AG04449 (cell line): Measurements from ENCODE around the gene CHD2.
A peak's percentile ranks its signal among the peaks of the same experiment; 100 is the strongest.

Source experiments
- CTCF ChIA-PET: fragments of 350-600 bp; formaldehyde crosslinking; extraction: SDS; loops from one replicate; lab custom pipeline; 2021; ENCODE audit warnings: antibody characterized with exemption; lab: Yijun Ruan, JAX
- POLR2A ChIA-PET: fragments of 400-600, 350-600 bp; formaldehyde crosslinking; extraction: SDS; loops from one replicate; lab custom pipeline; 2020; ENCODE audit warnings: antibody characterized with exemption, inconsistent platforms; lab: Yijun Ruan, JAX
- DNase-seq: peaks from one replicate; pipeline ENCODE4 v3.0.0-alpha.2; 2010; ENCODE audit warnings: low read depth, low spot score
- H3K4me3 ChIP-seq: 2 replicates; pipeline ENCODE4 v1.5.1; 2011; ENCODE audit warnings: low read depth, mild to moderate bottlenecking, control low read depth, low read length
- CTCF ChIP-seq: IDR thresholded peaks from one replicate; pipeline ENCODE4 v1.5.1; 2011; ENCODE audit warnings: mild to moderate bottlenecking, moderate library complexity, low read length, control low read depth, inconsistent platforms; ENCODE audit not compliant: insufficient read depth; ENCODE audit errors: missing control alignments

CHD2 gene

GRCh38 chr15:93024716-93025624, 124.8 kb downstream of the CHD2 start:
- ChIA-PET POLR2A (interaction anchor here (0.6 kb wide), 1 partner anchor 236 kb away, joined by 3 read pairs; no protein-coding TSS in a partner anchor), CTCF (interaction anchor here (1.0 to 14.8 kb wide), 5 partner anchors 7 to 1095 kb away, joined by 3 to 184 read pairs (median 4); no protein-coding TSS in a partner anchor)
- no peak for DNase-seq
- no peak overlapping the region for H3K4me3 ChIP-seq
- no peak for TF ChIP-seq CTCF

DNA sequence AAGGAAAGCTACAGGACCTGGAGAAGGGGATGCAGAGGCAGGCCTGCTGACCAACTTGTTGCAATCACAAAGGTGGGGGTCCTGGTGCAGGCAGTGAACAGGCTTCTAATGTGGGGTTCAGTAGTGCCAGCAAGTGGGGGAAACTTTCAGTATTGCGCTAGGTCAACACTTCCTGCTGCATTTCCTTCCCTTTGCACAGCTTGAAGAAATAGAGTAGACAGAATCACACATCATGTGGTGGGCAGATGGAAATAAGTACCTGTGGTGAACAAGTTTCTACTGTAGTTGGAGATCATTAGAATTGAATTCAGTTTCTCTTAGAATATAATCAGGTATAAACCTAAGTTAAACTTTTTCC, 125.5 kb downstream of the CHD2 start:
- no peak for DNase-seq
- ChIA-PET CTCF (interaction anchor here (1.0 to 14.8 kb wide), 4 partner anchors 8 to 1094 kb away, joined by 3 to 184 read pairs (median 6); no protein-coding TSS in a partner anchor), POLR2A (interaction anchor here (0.6 kb wide), 1 partner anchor 236 kb away, joined by 3 read pairs; no protein-coding TSS in a partner anchor)
- no peak for TF ChIP-seq CTCF
- H3K4me3 ChIP-seq, result no peak overlapping the region

GRCh38 chr15:93026380-93026817, 126.3 kb downstream of the CHD2 start:
- TF ChIP-seq CTCF, result no peak
- H3K4me3 ChIP-seq, result no peak overlapping the region
- ChIA-PET CTCF (interaction anchor here (1.0 to 14.8 kb wide), 4 partner anchors 9 to 1093 kb away, joined by 3 to 184 read pairs (median 6); no protein-coding TSS in a partner anchor), POLR2A (no interaction called here)
- DNase-seq, result no peak

DNA sequence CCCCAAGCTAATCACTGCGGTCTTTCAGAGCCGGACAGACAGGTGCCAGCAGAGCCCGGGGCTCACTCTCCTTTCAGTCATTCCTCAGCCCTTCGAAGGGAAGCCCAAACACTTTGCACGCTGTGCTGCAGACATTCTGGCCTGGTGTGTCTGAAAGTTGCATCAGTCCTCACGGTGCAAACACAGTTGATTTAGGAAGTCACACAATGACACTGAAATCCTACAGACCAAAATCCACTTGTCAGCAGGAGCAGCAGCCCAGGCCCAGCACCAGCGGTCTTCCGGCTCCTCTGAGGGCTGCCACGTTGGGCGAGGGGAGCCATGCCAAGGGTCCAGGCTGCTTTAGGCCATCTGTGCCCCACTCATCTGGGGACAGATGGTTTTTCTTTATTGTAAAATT, 127.3 kb downstream of the CHD2 start:
- DNase-seq, result no peak
- H3K4me3 ChIP-seq, result no peak overlapping the region
- POLR2A ChIA-PET, result no interaction called here

DNA sequence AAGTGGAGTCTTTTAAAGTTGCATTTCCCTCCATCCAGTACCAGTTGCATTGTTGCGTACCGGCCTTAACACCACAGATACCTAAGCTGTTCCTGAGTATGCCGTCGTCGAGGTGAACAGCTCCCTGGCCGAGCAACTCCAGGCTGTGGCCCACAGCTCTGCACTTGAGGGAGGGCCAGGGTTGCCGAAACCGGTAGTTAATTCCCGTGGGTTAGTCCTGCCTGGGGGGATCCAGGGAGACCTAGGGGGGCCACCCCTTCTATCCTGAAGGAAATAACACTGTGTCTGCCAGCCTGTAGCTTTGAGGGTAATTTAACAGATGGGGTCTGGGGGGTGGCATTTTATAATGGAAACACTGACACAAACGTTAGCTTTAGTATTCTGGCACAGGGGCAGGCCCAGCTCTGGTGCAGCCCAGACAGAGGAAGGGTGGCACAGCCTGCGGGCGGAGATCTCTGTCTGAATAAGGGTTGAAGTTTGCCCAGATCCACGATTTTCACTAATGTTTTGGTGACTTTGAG, 128.0 kb downstream of the CHD2 start:
- POLR2A ChIA-PET, result no interaction called here
- no peak for DNase-seq
- TF ChIP-seq CTCF, result no peak
- CTCF ChIA-PET, result interaction anchor here (1.2 to 14.8 kb wide), 8 partner anchors 9 to 1296 kb away, joined by 4 to 184 read pairs (median 6); no protein-coding TSS in a partner anchor
- no peak overlapping the region for H3K4me3 ChIP-seq

More for the DNA sequence above, 127.3 kb downstream of the CHD2 start:
- CTCF ChIA-PET, result interaction anchor here (1.2 to 14.8 kb wide), 5 partner anchors 13 to 1297 kb away, joined by 5 to 184 read pairs (median 6); no protein-coding TSS in a partner anchor
- TF ChIP-seq CTCF, result no peak

DNA sequence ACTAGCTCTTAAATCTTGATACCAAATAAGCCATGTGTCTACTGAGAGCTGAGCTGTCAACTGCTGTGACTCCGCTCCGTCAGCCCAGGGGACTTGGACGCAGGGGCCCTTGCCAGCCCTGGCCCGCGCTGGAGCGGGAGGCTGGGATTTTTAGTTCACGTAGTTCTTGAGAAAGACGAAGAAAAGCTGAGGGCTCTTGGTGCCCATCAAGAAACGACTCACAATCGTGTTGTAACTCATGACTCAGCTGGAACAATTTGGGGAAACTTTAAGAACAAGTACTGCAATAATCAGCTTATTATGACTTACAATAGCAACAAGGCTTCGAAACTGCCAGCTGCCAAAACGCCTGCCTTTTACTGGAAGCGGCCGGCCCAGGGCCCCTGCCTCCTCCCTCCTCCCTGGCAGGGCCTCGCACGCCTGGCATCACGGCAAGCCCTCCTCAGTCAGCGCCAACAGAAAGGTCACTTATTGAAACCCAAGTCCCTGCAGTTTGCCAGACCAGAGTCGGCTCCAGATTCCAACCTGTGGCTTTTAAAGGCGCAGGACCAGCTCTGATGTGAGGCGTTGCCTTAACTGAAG, 128.6 kb downstream of the CHD2 start:
- POLR2A ChIA-PET, result no interaction called here
- no peak overlapping the region for H3K4me3 ChIP-seq
- CTCF ChIA-PET, result interaction anchor here (1.2 to 14.8 kb wide), 14 partner anchors 9 to 1295 kb away, joined by 3 to 184 read pairs (median 6); no protein-coding TSS in a partner anchor
- no peak for TF ChIP-seq CTCF
- peak; percentile 69 for DNase-seq
